GM20000 (cell line): ENCODE results near the gene OSBPL7.

Experiments
- DNase-seq: peaks from one replicate; pipeline ENCODE4 v3.0.0; 2012; ENCODE audit warnings: low spot score
- TF ChIP-seq, protein P1 (sequence below): IDR thresholded peaks from 2 replicates; pipeline ENCODE4 v1.5.1; 2012; ENCODE audit warnings: mild to moderate bottlenecking, control low read depth; ENCODE audit errors: extremely low read depth, missing control alignments

Gene OSBPL7

DNA sequence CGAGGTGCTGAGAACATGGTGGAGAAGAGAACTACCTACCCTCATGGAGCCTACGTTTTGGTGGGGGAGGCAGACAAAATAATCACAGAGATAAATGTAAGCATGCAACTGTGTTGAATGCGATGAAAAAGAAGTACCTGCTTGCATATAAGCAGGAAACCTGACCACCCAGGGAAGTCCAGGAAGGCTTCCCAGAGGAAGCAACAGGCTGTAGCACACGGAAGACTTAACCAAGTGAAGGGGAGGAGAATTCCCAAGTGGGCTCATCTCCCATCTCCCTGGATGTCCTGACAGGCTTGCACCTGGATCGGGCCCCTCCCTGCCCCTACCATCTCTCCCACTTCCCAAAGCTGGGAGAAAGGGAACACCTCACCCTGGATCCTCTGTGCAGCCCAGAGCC is 17.5 kb upstream of the OSBPL7 start:
- TF ChIP-seq, protein P1, sequence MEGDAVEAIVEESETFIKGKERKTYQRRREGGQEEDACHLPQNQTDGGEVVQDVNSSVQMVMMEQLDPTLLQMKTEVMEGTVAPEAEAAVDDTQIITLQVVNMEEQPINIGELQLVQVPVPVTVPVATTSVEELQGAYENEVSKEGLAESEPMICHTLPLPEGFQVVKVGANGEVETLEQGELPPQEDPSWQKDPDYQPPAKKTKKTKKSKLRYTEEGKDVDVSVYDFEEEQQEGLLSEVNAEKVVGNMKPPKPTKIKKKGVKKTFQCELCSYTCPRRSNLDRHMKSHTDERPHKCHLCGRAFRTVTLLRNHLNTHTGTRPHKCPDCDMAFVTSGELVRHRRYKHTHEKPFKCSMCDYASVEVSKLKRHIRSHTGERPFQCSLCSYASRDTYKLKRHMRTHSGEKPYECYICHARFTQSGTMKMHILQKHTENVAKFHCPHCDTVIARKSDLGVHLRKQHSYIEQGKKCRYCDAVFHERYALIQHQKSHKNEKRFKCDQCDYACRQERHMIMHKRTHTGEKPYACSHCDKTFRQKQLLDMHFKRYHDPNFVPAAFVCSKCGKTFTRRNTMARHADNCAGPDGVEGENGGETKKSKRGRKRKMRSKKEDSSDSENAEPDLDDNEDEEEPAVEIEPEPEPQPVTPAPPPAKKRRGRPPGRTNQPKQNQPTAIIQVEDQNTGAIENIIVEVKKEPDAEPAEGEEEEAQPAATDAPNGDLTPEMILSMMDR = no peak
- DNase-seq = no peak

- DNase-seq = no peak
- TF ChIP-seq, protein P1 = no peak
These were observed 17.0 kb upstream of the OSBPL7 start for GRCh38 chr17:47838636-47839035.

GRCh38 chr17:47837401-47838039 is 15.9 kb upstream of the OSBPL7 start:
- TF ChIP-seq, protein P1 = no peak
- DNase-seq = no peak

- TF ChIP-seq, protein P1 = no peak
These were observed 15.0 kb upstream of the OSBPL7 start for GRCh38 chr17:47836601-47837000.

GRCh38 chr17:47834756-47835155 is 13.2 kb upstream of the OSBPL7 start:
- no peak for DNase-seq
- TF ChIP-seq, protein P1 = no peak

More at GRCh38 chr17:47836601-47837000, 15.0 kb upstream of the OSBPL7 start:
- no peak for DNase-seq

- no peak for DNase-seq
- TF ChIP-seq, protein P1 = no peak
These were observed 10.3 kb upstream of the OSBPL7 start for GRCh38 chr17:47831934-47832327.

DNA sequence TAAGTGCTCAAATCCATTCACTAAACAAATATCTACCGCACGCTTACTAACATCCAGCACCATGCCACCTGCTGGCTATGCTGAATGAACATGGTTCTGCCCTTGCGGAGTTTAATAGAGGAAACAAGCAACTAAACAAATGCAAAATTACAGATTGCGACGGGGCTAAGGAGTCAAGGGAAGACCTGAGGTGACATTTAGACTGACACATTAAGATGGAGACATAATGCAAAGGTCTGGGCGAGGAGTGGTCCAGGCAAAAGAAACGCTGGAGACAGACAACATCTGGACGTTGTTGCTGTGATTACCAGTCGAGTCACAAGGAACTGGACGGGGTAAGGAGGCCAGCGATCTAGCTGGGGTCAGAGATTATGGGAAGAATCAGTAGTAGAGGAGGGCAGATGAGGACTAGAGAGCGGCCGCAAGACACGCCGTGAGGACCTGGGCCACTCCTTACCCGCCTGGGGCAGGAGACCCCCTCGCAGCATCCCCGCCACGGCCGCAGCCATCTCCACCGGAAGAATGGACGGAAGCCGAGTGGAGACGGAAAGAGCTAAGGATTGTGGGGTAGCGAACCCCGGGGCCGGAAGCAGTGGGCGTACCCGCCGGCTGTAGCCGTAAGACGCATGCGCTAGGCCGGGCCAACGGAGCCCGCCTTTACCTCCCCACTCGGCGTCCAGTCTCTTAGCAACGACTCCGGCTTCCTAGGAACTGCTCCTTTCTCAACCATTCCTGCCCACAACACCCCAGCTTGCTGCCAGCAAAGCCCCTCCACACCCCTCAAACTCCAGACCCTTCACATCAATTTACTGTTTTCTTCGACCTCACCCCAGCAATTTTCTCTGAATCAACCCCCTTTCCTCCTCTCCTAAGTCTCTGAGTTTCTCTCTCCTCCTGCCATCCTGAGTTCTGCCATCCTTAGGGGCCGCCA is 9.7 kb upstream of the OSBPL7 start, which contains the start of the genes LRRC46 and MRPL10:
Gene LRRC46, plus strand, starts transcription at position 668 of the 931 bp plus-strand sequence. CDS start 320 bp downstream, outside the sequence.
Gene MRPL10, minus strand, starts transcription at position 539 of the 931 bp plus-strand sequence. Its CDS starts 30 bp downstream, at position 509.
- TF ChIP-seq, protein P1 = no peak
- peak; percentile 96 for DNase-seq
